CD4-positive, alpha-beta T cell treated with Interleukin-21 for 1 hour (primary cell): Measurements from ENCODE around the gene DOC2A.

ENCODE experiments used
- DNase-seq: peaks from one replicate; pipeline ENCODE4 v3.0.0-alpha.2; 2020

Gene DOC2A

DNA sequence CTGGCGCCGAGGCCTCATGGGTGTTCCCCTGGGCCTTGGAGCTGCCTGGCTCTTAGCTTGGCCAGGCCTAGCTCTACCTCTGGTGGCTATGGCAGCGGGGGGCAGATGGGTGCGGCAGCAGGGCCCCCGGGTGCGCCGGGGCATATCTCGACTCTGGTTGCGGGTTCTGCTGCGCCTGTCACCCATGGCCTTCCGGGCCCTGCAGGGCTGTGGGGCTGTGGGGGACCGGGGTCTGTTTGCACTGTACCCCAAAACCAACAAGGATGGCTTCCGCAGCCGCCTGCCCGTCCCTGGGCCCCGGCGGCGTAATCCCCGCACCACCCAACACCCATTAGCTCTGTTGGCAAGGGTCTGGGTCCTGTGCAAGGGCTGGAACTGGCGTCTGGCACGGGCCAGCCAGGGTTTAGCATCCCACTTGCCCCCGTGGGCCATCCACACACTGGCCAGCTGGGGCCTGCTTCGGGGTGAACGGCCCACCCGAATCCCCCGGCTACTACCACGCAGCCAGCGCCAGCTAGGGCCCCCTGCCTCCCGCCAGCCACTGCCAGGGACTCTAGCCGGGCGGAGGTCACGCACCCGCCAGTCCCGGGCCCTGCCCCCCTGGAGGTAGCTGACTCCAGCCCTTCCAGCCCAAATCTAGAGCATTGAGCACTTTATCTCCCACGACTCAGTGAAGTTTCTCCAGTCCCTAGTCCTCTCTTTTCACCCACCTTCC lies 23.3 kb downstream of the DOC2A start:
- DNase-seq, result no peak

GRCh38 chr16:29986931-29987330 lies 23.9 kb downstream of the DOC2A start:
- DNase-seq, result no peak

DNA sequence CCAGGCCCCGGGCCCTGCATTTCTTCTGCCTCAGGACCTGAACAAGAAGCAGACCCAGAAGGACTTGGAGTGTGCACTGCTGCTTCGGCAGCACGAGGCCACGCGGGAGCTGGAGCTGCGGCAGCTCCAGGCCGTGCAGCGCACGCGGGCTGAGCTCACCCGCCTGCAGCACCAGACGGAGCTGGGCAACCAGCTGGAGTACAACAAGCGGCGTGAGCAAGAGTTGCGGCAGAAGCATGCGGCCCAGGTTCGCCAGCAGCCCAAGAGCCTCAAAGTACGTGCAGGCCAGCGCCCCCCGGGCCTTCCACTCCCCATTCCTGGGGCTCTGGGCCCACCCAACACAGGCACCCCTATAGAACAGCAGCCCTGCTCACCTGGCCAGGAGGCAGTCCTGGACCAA lies 24.6 kb downstream of the DOC2A start:
- no peak for DNase-seq

DNA sequence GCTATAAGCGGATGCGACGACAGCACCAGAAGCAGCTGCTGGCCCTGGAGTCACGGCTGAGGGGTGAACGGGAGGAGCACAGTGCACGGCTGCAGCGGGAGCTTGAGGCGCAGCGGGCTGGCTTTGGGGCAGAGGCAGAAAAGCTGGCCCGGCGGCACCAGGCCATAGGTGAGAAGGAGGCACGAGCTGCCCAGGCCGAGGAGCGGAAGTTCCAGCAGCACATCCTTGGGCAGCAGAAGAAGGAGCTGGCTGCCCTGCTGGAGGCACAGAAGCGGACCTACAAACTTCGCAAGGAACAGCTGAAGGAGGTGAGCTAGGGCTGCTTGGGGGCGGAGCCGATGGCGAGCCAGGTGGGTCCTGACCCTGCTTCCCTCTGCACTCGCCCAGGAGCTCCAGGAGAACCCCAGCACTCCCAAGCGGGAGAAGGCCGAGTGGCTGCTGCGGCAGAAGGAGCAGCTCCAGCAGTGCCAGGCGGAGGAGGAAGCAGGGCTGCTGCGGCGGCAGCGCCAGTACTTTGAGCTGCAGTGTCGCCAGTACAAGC lies 25.5 kb downstream of the DOC2A start:
- no peak for DNase-seq

- DNase-seq, result no peak
These were observed 26.1 kb downstream of the DOC2A start for GRCh38 chr16:29984764-29985147.

DNA sequence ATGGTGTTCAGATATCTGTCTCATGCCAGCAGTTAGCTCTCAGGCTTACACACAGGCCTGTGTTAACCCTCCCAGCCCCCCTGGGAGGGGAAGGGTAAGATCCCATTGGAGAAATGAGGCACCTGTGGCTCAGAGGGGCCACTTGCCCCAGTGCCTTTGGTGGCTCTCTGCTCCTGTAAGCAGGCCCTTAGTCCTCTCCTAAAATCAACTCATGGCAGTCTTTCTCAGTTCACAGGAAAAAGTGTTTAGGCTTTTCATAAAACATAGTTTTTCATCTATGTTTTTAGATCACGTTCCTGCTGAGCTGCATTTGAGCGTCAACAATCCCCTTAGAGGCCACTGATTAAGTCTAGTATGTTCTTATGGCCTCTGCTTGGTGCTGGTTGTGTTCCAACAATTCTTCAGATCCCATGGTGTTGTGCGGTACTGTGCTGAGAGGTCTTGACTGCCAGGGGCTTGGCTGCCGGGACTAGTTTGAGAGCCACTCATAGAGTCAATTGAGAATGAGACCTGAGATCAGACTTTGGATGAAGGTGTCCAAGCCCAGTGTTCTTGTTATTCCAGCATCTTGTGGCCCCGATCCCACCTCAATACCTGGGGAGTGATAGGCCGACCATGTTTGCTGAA lies 26.6 kb downstream of the DOC2A start:
- DNase-seq, result no peak

GRCh38 chr16:29983420-29984136 lies 27.2 kb downstream of the DOC2A start:
- DNase-seq, result no peak

DNA sequence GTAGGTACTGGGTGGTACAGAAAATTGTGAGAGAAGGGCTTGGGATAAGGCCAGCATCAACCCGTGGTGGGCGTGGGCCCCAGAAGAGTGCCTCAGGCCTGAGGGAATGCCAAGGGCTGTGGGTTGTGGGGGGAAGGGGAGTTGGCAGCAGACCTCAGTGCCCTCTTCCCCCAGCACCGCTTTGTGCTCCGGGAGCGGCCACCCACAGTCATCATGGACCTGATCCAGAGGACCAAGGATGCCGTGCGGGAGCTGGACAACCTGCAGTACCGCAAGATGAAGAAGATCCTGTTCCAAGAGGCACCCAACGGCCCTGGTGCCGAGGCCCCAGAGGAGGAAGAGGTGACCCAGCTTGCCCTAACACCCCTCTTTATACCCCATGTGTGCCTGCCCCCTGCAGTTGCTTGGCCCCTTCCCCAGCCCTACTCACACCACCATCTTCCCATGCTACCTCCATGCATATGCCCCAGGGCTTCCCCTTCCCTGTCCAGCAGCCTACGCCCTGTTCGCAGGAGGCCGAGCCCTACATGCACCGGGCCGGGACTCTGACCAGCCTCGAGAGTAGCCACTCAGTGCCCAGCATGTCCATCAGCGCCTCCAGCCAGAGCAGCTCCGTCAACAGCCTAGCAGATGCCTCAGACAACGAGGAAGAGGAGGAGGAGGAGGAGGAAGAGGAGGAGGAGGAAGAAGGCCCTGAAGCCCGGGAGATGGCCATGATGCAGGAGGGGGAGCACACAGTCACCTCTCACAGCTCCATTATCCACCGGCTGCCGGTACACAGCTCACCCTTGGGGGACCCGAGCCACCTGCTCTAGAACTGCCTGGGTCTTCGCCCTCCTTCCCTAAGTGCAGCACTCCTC lies 28.0 kb downstream of the DOC2A start:
- DNase-seq, result no peak

DNA sequence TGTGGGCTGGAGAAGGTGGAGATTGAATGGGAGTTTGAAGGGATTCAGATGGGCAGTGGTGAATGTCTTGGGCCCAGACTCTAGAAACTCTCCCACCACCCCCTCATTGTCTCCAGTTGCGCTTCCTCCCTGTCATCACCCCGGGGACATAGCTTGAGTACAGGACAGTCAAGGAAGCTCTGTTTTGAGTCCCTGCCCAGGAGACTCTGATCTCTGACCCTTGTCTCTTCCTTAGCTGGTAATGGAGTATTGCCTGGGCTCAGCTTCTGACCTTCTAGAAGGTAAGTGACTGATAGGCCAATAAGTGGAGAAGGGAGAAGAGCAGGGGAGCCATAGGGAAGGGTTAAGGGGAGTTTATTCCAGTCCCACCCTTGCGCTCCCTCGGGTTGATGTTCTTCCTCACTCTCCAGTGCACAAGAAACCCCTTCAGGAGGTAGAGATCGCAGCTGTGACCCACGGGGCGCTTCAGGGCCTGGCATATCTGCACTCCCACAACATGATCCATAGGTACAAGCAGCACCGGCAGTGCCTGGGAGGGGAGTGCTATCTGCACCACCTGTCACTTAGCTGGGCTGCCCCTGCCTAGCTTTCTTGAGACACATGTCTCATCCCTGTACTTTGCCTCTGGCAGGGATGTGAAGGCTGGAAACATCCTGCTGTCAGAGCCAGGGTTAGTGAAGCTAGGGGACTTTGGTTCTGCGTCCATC lies 32.1 kb downstream of the DOC2A start:
- no peak for DNase-seq

DNA sequence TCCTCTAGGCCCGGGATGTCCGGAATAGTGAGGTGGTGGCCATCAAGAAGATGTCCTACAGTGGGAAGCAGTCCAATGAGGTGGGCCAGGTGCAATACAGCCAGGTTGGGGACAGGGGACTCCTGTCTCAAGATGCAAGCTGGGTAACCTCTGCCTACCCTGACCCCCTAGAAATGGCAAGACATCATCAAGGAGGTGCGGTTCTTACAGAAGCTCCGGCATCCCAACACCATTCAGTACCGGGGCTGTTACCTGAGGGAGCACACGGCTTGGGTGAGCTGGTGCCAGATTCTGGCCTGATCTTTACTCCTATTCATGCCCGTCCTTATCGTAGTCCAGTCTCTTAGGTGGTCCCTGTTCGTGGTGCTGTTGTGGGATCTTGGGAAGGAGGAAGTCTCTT lies 32.7 kb downstream of the DOC2A start:
- DNase-seq, result no peak

DNA sequence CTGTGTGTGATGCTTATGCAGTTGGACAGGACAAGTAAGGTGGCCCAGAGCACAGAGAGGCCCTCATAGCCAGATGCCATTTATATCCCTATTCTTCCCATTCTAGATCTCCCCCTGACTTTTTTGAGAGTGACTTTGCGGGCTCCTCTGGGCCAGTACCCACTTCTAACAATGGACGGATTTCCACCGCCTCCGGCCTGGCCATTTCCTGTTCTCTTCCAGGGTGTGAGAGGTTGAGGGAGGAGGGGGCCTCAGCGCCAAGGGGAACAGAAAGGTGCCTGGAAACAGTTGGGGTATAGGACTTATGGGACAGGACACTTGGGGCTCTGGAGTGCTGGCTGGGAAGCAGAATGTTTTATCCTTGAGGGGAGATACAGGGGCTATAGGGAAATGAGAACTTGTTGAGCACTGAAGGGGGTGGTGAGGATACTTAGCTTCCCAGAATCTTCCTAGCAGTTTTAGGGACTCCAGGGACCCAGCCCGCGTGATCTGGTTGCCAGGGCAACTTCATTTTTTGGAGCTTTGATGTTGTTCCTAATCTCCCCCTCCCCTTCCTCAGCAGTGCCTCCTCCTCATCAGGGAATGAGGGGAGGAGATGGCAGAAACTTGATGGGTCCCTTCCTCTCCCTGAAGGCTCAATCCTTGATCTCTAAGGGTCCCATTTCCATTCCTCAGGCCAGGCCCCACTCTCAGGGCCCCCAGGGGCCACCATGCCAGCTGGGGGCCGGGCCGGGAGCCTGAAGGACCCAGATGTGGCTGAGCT lies 33.6 kb downstream of the DOC2A start:
- DNase-seq, result no peak

- DNase-seq, result no peak
These were observed 34.9 kb downstream of the DOC2A start for GRCh38 chr16:29975811-29976511.

DNA sequence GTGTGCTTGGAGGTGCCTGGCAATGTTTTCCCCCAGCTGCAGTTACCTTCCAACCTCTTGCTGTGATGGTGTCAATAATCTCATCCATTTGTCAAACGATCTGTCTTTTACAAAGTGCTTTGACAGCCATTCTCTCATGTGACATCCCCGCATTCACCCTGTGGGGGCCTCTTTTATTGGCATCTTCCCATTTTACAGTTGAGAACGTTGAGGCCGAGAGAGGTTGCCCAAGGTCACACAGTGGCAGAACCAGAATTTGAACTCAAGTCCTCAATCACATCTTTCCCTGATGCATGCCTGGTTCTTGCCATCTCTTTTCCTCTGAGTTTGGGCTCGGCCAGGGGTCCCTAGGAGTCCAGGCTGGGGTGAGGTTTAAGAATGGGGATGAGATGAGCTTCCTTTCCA lies 35.7 kb downstream of the DOC2A start:
- no peak for DNase-seq

- peak; percentile 37 for DNase-seq
These were observed 36.3 kb downstream of the DOC2A start for GRCh38 chr16:29974291-29975133.

DNA sequence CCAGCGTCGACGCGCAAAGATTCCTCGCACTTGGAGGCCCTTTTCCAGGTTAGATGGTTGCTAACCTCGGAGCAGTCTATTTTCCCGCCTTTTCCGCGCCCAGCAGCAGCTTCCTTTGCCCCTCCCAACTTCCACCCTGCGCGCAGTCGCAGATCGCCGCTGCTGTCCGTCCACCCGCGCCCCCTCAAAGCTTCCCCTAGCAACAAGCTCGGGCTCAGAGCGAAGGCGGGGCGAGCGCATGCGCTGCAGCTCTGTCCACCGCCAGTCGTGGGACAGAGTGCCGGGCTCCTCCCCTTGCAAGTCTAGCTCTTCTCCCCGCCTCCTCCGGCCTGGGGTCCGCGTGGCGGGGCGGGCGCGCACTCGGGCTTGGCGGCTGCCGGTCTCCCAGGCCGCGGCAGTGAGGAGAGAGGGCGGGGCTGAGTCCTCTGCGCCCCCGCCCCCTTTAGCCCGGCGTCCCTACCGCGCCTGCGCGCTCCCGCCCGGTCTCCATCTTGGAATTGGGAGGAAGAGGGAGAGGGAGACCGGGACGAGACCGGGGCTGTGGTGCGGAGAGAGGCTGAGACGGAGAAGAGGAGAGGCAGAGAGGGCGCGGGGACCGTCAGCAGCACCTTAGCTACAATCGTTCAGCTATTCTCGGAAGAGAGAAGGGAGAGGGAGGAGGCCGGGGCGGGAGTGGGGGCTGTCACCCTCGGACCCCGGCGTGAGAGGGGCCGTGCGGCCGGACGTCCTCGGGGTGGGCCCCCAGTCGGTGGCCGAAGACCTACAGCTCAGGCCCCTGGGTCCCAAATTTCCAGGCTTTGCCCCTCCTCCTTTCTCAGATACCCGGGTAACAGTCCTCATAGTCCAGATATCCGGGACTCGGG lies 37.2 kb downstream of the DOC2A start, which contains the start of gene TAOK2:
Gene TAOK2, plus strand, starts transcription at position 485 of the 863 bp plus-strand sequence. CDS start 3,905 bp downstream, outside the sequence.
- DNase-seq, result peak; percentile 98

DNA sequence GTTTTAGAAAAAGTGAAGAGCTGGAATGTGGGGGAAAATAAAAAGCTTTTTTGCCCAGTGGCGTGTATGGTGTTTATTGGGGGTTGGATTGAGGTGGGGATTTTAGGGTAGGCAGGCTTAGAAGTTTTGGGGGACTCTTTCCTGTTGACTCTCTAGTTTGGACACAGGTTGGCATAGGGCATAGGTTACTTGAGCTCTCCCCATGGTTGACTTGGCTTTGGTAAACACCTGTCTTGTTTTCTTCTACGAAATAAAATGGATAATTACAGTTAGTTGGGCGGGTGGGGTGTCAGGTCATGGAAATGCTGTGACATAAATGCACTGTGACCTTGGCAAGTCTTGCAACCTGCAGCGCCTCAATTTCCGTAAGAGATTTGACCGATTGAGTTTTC lies 37.8 kb downstream of the DOC2A start:
- no peak for DNase-seq

GRCh38 chr16:29972500-29972899 lies 38.3 kb downstream of the DOC2A start:
- DNase-seq, result no peak

- no peak for DNase-seq
These were observed 39.5 kb downstream of the DOC2A start for GRCh38 chr16:29971304-29971703.

GRCh38 chr16:29968205-29968604 lies 42.6 kb downstream of the DOC2A start:
- DNase-seq, result no peak
